ENCODE results near the gene PDXK.

DNA sequence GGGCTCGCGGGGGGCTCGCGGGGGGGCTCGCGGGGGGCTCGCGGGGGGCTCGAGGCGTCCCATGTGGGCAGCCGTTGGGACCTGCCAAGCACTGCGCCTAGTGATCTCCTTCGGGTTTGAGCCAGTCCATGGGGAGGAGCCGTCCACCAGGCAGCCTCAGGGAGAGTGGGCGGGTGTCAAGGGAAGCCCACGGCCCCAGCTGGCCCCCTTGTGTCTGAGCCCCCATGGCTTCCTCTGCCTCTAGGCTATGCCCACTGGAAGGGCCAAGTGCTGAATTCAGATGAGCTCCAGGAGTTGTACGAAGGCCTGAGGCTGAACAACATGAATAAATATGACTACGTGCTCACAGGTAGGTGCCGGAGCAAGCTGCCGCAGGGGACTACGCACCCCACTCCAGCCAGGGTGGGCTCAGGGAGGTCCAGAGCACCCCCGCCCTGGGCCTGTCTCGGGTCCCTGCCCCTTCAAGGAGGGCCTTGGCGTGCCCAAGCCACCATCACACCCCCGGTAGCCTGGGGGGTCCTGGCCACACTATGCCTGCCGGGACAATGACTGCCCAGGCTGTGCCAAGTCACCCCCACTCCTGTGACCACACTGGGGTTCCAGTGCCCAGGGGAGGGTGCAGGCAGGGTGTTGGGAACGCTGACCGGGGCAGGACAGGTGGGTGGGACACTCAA, 22.6 kb downstream of the PDXK start:
- TF ChIP-seq EP300 (IDR thresholded peaks at IDR 0.05) = no peak
- no peak for TF ChIP-seq POLR2A (IDR thresholded peaks at IDR 0.05)
- no peak for TF ChIP-seq CTCF (IDR thresholded peaks at IDR 0.05)

All from tibial nerve (tissue), 4 donors.